Measurements from ENCODE around the gene SPIN1. TPM values are rescaled to one million over a fixed set of nuclear protein-coding genes. Genes with fewer than 3 reads are reported as not detected.
"Not testable (repeated sequence)": the region's sequence is repeated elsewhere in the genome, so short reads cannot be mapped to it uniquely, and the experiment has no call there.

SPIN1 gene
- total RNA-seq, 1 donor from 2014 or later: 89.5 TPM

GRCh38 chr9:88383176-88383575, 5.1 kb upstream of the SPIN1 start:
- FAIRE-seq (no peak), DNase-seq (ENCODE audit: low read depth) (no peak)
- TF ChIP-seq CTCF (IDR thresholded peaks at IDR 0.05; ENCODE audit: insufficient read depth, low read length, severe bottlenecking): no peak
- Histone ChIP-seq H3K36me3 (ENCODE audit: control insufficient read depth, insufficient read depth, low read length) (no peaks in the 10 kb centered on the region), H3K4me3 (ENCODE audit: low read depth, low read length) (no peak overlapping the region), H3K27me3 (ENCODE audit: control insufficient read depth, insufficient read depth, low read length) (no peaks in the 10 kb centered on the region)

GRCh38 chr9:88386137-88386536, 2.1 kb upstream of the SPIN1 start:
- H3K36me3 ChIP-seq (ENCODE audit: control insufficient read depth, insufficient read depth, low read length); H3K27me3 ChIP-seq (ENCODE audit: control insufficient read depth, insufficient read depth, low read length); H3K4me3 ChIP-seq (ENCODE audit: low read depth, low read length); DNase-seq (ENCODE audit: low read depth); FAIRE-seq: not testable (repeated sequence)

GRCh38 chr9:88387036-88387551, 1.1 kb upstream of the SPIN1 start:
- DNase-seq (ENCODE audit: low read depth) (peak; percentile 27), FAIRE-seq (no peak)
- no peak for TF ChIP-seq CTCF (IDR thresholded peaks at IDR 0.05; ENCODE audit: insufficient read depth, low read length, severe bottlenecking)
- H3K27me3 ChIP-seq (ENCODE audit: control insufficient read depth, insufficient read depth, low read length): no peaks in the 10 kb centered on the region
- peaks cover 1% of the 10 kb centered on the region for H3K36me3 ChIP-seq (ENCODE audit: control insufficient read depth, insufficient read depth, low read length)
- peak overlapping the region; percentile 77 for H3K4me3 ChIP-seq (ENCODE audit: low read depth, low read length)

GRCh38 chr9:88387552-88388202, 567 bp upstream of the SPIN1 start:
- DNase-seq (ENCODE audit: low read depth): peak; percentile 57
- no peak for FAIRE-seq

GRCh38 chr9:88388886-88389605, 802 bp downstream of the SPIN1 start:
- DNase-seq (ENCODE audit: low read depth): peak; percentile 37
- Histone ChIP-seq H3K36me3 (ENCODE audit: control insufficient read depth, insufficient read depth, low read length) (peaks cover 1% of the 10 kb centered on the region), H3K4me3 (ENCODE audit: low read depth, low read length) (peak overlapping the region; percentile 77), H3K27me3 (ENCODE audit: control insufficient read depth, insufficient read depth, low read length) (no peaks in the 10 kb centered on the region)
- no peak for FAIRE-seq
- TF ChIP-seq CTCF (IDR thresholded peaks at IDR 0.05; ENCODE audit: insufficient read depth, low read length, severe bottlenecking): no peak

More at GRCh38 chr9:88387552-88388202, 567 bp upstream of the SPIN1 start:
- H3K27me3 ChIP-seq (ENCODE audit: control insufficient read depth, insufficient read depth, low read length): no peaks in the 10 kb centered on the region
- no peak for TF ChIP-seq CTCF (IDR thresholded peaks at IDR 0.05; ENCODE audit: insufficient read depth, low read length, severe bottlenecking)
- H3K4me3 ChIP-seq (ENCODE audit: low read depth, low read length): peak overlapping the region; percentile 77
- H3K36me3 ChIP-seq (ENCODE audit: control insufficient read depth, insufficient read depth, low read length): peaks cover 1% of the 10 kb centered on the region

- Histone ChIP-seq H3K36me3 (ENCODE audit: control insufficient read depth, insufficient read depth, low read length) (peaks cover 1% of the 10 kb centered on the region), H3K4me3 (ENCODE audit: low read depth, low read length) (no peak overlapping the region), H3K27me3 (ENCODE audit: control insufficient read depth, insufficient read depth, low read length) (no peaks in the 10 kb centered on the region)
- no peak for TF ChIP-seq CTCF (IDR thresholded peaks at IDR 0.05; ENCODE audit: insufficient read depth, low read length, severe bottlenecking)
- FAIRE-seq (no peak), DNase-seq (ENCODE audit: low read depth) (no peak)
Observed at GRCh38 chr9:88390371-88390990, 2.2 kb downstream of the SPIN1 start.

Measured in bronchial epithelial cell (primary cell).